NCI-H1436 (cell line): ENCODE results near the gene TCF7L2.
"Not testable (repeated sequence)": the region's sequence is repeated elsewhere in the genome, so short reads cannot be mapped to it uniquely, and the experiment has no call there.

ENCODE experiments used
- DNase-seq: peaks from one replicate; lab custom pipeline; 2025; lab: John Stamatoyannopoulos, UW

The TCF7L2 gene

DNA sequence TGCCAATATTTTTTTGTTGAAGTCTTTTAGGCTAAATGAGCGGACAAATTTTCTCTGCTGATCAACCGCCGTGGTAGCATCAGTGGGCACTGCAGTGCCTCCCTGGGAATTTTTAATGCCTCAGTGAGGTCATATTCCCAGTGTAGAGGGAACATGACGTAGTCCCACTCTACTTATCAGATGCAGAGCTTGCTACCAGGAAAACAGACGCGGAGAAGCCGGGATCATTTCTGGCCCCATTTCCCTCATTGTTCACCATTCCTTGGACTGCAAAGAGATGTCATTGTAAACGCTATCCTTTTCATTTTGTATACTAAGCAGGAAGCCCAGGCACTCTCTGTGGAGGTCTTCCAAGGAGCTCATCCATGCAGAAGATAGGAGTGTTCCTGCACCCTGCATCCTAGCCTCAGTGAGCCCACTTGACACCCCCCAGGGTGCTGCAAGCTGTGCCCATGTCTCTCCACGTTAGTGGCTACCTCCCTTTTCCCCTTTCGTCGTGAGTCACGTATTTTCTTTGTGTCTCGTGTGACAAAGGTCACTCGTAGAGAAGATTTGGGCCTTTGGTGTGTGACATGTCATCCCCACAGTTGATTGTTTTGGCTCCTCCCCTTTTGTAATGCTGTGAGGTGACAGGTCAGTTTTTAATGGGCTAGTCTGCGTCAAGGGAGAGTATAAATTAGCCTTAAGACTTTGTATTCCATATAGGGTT, 145.5 kb downstream of the TCF7L2 start:
- DNase-seq = no peak

DNA sequence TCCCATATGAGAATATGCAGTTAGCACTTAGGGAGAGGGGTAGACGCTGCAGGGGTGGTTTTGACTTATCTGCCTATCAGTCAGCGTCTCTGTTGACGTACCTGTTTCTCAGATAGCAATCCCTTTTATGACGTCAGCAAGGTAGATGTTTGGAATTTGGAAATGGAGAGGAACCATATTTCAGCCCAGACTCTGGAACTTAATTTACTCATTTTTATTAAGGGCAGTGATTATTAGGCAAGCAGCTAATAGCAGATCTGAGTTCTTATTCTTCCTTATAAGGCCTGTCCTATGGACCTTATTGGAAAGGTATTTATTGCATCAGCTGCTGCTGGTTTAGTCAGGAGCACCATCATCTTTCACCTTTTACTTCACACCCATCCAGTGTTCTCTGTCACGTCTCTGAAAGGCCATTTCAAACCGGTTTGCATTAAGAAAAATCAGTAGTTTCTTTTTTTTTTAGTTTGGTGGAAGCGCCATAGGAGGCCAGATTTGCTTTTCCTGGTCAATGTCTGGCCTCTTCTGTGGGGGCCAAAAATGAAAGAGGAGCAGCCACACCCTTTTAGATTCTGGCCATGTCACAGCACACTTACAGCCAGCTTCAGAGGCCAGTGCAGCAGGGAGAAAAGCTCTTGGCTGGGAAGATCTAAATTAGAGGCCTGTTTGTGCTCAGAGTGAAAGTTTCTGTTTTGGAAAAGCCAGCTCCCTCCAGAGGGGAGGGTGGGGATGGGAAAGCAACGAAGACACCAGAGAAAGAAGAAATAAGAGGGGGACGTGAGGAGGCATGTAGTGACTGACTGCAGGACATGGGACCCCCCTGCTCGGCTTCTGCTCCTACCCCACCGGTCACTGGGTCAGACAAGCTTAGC, 146.3 kb downstream of the TCF7L2 start:
- no peak for DNase-seq

DNA sequence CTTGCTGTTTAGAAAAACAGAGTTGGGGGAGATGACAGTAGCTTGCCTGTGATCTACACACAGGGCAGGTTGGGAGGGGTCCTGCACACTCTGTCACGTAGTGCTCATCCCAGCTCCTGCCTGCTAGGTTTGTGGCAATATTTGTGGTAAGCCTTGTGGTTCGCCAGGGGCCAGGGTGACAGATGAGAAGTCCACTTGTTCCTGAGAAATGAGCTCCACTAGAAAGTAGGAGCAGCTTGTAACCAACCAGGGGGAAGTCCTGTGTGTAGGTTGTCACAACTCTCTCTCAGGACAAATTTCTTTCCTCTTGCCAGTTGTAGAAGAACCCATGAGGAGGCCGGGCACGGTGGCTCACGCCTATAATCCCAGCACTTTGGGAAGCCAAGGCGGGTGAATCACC, 147.0 kb downstream of the TCF7L2 start:
- DNase-seq = no peak

DNA sequence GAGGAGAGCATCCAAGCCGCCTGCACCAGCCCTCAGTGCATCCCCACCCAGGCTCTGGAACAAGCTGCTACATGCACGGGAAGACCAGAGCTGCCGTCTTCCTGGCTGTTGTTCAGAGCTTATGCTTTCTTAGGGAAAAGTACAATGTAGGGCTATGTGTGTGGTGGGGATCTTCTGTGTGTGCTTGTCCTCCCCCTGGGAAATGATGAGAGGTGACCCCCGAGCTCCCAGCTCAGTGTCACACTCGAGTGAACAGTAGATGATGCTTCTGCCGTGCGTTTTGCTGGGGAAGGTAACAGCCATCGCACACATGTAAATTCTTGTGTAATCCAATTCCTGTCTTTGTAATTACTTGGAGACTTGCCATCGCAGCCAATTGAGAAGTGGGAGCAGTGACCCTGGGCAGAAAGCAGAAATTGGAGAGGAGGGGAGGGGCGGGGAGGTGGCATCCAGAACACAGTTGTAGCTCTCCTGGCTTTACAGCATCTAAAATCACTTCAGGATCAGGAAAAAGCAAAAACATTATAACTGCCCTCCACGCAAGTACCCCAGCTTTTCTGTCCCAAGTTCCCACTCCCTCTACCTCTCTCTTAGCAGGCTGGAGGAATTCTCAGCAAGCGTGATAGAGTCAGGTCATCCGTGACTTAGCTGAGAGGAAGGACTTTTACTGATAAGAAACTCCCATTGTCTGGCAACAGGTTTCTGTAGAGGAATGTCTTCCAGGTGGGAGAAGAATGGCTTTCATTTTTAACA, 149.6 kb downstream of the TCF7L2 start:
- DNase-seq = peak; percentile 58

DNA sequence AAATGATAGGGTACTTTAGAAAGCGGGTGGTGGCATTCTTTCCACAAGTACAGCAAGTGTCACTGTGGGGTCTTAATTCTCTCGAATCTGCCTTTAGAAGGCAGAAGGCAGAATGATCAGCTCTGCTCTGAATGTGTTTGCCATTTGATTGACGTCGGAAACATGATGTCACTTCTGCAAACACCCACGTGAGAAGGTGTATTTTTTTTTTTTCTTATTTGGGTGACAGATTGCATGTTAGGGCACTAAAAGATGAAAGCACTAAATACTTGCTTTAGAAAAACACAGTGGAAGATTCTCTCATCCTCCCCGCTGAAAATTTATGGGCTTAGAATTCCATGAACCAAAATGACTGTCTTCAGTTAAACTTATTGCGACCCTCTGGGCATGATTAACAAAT, 150.2 kb downstream of the TCF7L2 start:
- no peak for DNase-seq

DNA sequence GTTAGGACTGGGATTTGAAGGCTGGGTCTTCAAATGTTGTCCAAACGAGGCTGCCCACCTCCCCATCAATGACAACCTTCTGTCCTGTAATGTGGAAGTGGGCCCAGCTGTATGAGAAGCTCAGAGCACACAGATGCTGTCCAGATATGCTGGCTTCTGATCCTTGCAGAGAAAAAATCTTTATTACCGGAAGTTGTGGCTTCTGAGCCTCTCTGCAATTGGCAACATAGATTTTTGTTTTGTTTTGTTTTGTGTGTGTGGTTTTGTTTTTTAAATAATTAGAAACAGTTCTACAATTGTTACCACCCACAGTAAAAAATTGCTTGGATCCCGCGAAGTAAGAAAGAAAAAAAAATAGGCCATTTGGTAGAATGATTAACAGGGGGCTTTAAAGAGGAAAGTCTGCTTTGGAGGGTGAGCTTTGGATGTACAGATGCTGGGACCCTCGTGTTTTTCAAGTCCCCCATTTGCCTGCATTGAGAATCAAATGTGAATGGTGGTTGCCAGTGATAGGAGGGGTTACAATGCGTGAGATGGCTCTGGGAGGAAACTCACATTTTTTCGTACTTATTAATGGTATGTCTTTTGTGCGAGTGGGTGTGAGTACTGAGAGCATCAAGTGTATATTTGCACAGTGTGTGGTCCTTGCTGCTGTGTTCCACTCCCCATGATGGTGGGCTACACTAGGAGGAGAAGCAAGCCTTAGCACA, 153.2 kb downstream of the TCF7L2 start:
- no peak for DNase-seq

DNA sequence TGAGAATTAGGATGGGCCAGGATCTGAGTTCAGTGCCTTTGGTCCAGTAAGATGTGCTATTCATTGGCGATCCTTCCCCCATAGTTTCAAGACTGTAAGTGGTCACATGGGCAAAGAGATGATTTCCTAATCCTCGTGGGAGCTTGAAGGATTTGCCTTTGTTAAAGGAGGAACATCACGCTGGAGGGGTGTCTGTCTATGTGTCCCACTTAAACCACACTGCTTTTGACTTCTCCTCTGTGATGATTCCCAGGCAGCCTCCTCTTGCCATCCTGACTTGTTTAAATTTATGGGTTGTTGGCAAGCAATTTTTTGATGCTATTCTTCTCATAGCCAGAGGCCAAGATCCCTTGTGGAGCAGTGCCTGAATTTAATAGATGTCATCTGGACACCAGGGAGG, 154.0 kb downstream of the TCF7L2 start:
- DNase-seq = no peak

DNA sequence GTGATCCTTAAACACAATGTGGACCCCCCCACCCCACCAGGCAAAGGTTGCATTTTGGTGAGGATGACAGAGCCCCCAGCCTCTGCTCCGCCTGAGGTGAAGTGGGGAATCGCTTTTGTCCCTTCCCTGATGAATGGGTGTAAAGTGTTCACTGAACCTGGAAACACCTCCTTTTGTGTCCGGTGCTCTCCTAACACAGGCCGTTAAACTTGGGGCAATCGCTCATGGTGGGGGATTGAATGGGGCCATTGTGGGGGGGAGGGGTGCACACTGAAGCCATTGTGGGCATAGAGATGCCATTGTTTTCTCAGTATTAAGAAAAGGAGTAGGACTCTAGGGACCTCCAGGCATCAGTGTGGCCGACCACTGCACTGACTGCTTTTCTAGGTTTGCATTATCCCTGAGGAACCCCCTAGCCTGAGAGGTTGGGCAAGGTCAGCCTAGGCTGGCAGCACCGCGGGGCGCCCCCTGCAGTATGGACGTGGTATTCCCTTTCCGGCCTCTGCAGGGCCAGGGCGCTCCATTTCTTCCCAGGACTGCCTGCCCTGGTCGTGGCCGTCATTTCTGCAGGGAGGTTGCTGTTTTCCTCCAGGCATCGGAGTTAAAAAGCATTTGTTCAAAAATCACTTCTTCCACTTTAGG, 158.3 kb downstream of the TCF7L2 start:
- no peak for DNase-seq

DNA sequence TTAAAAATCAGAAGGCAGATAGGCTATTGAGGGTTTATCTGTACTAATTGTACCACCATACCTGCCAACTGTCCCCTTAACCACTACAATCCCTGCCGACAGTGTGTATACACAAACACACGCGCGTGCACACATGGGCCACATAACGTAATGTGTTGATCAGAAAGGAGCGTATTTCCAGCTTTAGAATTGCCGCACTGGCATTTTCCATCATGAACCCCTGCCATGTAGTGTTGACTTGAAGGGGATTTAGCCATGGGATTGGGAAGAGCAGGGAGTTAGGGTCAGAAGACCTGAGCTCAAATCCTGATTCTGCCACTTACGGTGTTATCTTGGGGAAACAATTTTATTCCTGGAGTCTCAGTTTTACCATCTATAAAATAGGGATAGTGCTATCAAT, 158.9 kb downstream of the TCF7L2 start:
- DNase-seq = no peak

DNA sequence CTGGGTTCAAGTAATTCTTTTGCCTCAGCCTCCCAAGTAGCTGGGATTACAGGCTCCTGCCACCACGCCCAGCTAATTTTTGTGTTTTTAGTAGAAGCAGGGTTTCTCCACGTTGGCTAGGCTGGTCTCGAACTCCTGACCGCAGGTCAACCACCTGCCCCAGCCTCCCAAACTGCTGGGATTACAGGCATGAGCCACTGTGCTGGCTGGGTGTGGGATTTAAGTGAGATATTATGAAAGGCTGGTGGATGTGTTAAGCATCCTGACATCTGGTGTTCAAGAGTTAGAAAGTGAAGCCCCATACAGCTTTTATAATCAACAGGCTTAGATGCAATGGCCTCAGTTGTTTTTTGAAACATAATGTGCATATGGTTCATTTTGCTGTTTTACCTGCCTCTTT, 159.4 kb downstream of the TCF7L2 start:
- not testable (repeated sequence) for DNase-seq

DNA sequence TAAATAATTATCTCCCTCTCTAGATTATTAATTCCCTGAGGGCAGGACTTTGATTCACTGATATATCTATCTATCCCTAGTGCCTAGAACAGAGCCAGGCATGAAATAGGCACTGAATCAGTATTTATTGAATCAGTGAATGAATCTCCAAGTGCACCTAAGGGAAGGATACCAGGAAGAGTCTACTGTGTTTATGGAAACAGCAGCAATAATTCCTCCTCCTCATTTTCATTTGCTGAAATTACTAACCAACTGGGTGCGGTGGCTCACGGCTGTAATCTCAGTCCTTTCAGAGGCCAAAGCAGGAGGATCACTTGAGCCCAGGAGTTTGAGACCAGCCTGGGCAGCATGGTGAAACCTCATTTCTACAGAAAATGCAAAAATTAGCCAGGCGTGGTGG, 161.2 kb downstream of the TCF7L2 start:
- DNase-seq = no peak

DNA sequence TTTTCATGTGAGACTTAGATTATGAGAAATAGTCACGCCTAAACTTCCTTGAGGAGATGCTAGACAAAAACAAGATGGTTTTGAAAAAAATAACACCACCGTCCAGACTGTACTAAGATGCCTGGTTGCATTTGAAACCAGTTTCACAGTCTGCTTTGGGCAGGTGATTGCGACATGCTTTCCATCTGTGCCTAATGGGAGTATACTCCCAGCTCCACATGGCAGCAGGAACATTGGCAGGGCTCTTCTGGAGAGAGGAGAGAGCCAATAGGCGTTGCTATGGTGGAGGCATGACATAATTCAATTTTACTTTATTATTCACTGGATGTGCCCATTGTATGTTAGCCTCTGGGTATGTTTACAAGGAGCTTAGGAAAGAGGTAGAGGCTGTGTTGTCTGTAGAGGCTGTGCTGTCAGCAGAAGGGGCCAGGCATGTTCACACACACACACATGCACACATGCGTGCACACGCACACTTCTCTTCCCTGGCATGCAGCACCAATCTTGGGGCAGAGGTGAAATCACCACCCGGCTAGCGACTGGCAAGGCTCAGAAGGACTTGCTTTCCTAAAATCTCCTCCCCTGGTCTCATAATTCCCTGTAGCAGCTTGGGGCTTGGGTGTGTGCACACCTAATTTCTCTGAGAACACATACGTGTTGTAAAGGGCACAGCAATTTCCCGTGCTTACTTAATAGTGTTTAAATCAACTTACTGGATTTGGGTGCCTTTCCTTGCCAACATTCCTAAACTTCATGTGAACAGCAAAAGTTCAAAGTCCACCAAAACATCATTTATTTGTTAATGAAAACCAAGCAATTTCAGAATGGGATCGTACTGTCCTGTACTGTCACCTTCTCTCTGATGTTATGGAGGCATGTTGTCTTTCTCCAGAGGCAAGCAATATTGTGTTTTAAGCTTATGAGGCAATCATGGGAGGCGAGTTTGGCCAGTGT, 162.1 kb downstream of the TCF7L2 start:
- DNase-seq = no peak

DNA sequence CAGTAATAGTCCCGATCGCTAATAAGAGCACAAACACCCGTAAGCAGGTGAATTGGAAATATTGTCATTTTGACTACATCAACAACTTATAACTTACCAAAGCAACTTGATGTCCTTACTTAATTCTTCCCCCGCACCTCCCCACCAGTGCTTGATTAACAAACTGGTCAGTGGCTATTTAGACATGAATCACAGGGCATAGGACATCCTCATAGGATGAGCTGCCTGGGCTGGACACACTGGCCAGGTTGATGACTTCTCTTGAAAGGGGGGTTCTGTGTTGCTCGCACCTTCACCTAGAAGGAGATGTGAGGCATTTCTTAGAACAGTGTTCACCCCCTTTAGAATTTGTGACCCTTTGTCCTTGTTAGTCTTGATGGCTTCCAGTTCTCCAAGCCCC, 163.2 kb downstream of the TCF7L2 start:
- no peak for DNase-seq

DNA sequence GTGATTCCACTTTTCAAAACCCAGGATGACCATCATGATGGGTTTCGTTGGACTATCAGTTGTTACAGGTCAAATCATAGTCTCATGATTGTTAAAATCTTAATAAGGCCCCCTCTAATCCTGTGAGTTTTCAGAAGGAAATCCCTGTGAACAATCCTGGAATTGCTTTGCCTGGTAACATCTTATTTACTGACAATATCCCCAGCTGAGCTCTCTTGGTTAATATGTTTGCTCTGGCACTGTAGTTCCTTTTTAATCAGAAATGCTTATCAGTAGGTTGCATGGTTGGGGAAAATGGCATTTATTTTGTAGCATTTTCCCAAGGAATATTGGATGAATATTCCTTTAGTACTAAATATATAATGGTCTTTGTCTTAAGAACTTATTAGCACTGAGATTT, 163.9 kb downstream of the TCF7L2 start:
- no peak for DNase-seq

DNA sequence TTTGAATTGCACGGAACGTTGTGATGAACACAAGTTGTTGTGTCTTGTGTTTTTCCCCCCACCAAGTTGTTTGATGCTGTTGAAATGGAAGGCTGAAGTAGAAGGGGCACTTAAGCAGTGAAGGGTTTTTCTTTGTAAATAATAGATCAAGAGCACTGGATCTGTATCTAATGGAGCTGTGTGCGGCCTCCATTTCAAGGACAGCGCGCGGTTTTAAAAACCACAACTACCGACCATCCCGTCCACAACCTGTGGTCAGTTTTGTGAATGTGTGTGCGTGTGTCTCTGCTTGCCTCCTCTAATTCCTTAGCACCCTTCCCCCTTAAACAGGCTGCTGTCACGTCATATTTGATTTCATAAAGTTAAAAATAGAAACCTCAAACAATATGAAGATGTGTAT, 165.5 kb downstream of the TCF7L2 start:
- no peak for DNase-seq

DNA sequence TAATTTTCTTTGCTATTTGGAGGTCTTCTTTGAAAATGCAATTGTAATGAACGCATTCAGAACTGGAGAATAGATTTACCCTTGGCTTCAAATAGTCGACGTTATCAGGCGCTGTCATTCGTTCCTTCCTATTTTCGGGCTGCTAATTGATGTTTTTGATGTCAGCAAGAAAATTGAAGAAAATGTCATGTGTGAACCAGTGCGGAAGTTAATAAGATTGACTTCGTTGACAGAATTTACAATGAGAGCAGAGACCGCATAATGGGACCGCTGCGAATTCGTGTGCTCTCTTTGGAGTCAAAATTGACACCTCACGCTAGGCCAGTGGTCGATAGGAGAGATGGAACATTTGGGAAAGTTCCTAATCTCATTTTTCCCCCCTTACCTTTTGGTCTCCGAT, 168.8 kb downstream of the TCF7L2 start:
- no peak for DNase-seq

DNA sequence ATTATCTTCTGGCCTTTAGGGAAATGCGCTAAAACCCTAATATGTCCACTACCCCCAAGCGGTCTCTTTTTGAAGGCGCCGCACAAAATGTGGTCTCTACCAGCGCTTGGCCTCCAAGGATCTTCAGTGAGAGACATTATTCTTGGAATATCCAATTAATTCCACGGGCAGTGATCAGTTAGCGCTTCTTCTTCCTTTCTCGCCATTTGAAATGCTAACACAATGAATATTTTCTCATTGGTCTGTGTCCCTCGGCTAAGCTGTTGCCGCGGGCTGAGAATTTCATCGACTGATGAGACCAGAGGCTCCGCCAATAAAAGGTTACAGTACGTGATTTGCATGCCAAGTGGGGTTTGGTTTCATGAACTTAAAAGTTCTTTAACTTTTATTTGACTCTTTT, 169.8 kb downstream of the TCF7L2 start:
- DNase-seq = no peak

DNA sequence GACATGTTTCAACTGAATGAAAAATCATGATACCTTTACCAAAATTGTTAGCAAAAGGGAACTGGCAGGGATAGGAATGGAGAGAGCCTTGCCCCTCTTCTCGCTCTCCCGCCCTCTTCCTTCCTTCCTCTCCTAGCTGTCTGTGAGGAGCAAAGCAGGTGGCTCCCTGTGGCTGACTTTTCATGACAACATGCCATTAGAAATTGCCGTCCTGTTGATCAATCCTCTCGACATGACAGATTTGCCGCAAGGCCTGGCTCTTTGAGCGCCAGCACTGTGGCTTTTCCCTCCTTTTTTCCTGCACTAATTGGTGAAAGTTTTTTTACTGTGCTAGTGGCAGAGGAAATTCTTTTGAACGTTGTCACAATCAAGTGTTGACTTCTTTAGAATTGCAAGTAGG, 171.1 kb downstream of the TCF7L2 start:
- no peak for DNase-seq

DNA sequence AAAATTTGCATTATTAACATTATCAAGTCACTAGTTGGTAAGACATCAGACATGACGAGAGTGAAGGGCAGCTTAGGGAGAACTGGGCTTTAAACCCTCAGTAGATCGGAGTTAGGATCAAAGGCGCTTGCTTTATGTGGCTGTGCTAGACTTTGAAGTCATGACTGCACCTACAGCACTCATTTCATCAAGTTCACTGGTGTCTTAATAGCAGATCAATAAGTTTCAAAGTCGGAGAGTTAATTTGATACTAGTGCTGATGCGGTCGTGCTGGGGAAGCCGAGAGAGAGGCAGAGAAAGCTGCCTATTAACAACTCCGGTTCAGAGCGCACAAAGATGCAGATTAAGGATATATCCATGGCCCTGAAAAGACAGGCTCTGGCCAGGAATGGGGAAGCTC, 172.9 kb downstream of the TCF7L2 start:
- DNase-seq = no peak

DNA sequence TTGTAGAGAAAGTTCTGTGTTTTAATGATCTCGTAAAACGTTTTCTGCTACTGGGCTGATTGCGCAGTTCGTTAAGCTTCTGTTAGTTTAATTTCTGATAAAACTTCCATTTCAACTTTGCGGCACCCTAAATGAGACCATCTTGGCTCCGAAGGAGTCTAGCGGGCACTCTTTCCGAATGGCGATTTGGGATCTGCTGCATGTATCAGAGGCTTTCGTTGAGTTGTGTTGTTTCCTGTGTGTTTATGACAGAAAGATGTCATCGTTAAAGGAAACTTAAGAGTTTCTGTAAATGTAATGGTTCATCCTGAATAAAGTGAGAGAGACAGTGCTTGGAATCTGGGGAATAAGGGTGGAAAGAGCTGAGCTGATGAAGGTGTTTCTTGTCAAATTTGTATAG, 174.7 kb downstream of the TCF7L2 start:
- no peak for DNase-seq

DNA sequence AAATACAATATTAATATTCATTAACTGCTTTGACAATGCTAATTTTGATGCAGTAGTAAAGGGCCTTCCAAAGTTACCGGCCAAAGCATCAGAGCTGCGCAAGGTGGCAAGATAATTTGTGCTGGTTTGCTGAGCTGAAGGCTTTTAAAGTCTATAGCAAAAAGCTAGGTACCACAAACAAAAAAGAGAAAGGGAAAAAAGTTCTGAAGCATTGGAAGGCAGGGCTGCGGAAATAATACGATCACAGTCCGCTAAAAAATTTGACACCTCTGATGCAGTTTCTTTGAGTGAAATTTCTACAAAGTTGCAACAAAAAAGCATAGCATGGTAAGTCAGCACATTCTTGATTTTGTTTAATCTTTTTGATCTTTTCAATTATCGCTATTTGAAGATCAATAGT, 175.6 kb downstream of the TCF7L2 start:
- no peak for DNase-seq
